ENCODE measurements around the gene AKAP1. TPM values are rescaled to one million over a fixed set of nuclear protein-coding genes. Genes with fewer than 3 reads are reported as not detected.

Gene AKAP1
- total RNA-seq, 4 donors from 2014 or later: 31.0 to 36.9 (median 36.3) TPM

GRCh38 chr17:57106107-57106835 lies 21.2 kb downstream of the AKAP1 start:
- no peak for TF ChIP-seq CTCF (IDR thresholded peaks at IDR 0.05; ENCODE audit: low read depth)

- TF ChIP-seq CTCF (IDR thresholded peaks at IDR 0.05; ENCODE audit: low read depth): no peak
Measured at GRCh38 chr17:57106836-57107497, 21.9 kb downstream of the AKAP1 start.

GRCh38 chr17:57107498-57108101 lies 22.6 kb downstream of the AKAP1 start:
- TF ChIP-seq CTCF (IDR thresholded peaks at IDR 0.05; ENCODE audit: low read depth): no peak

- no peak for TF ChIP-seq CTCF (IDR thresholded peaks at IDR 0.05; ENCODE audit: low read depth)
Measured at GRCh38 chr17:57108671-57109392, 23.8 kb downstream of the AKAP1 start.

GRCh38 chr17:57109393-57110151 lies 24.5 kb downstream of the AKAP1 start:
- no peak for TF ChIP-seq CTCF (IDR thresholded peaks at IDR 0.05; ENCODE audit: low read depth)

- TF ChIP-seq CTCF (IDR thresholded peaks at IDR 0.05; ENCODE audit: low read depth): no peak
Measured at GRCh38 chr17:57110152-57110542, 25.1 kb downstream of the AKAP1 start.
